GM19099 (cell line): ENCODE results near the gene CHD1.

Experiments
- POLR2A ChIP-seq: IDR thresholded peaks from 3 replicates; pipeline ENCODE4 v1.6.1; 2011; ENCODE audit warnings: low read depth; ENCODE audit not compliant: insufficient read length; ENCODE audit errors: extremely low read depth

The CHD1 gene

GRCh38 chr5:98928873-98929709, at the start of gene CHD1:
TSS of gene CHD1 (minus strand) at chr5:98929007. CDS start at chr5:98926386, 2,621 bp downstream.
- TF ChIP-seq POLR2A: peak; percentile 85

- no peak for TF ChIP-seq POLR2A
Observed at GRCh38 chr5:98978528-98978927, 49.7 kb upstream of the CHD1 start.

- no peak for TF ChIP-seq POLR2A
Observed at GRCh38 chr5:98977723-98978122, 48.9 kb upstream of the CHD1 start.

GRCh38 chr5:98975682-98976407, 47.0 kb upstream of the CHD1 start:
- no peak for TF ChIP-seq POLR2A

GRCh38 chr5:98975223-98975622, 46.4 kb upstream of the CHD1 start:
- no peak for TF ChIP-seq POLR2A

GRCh38 chr5:98969400-98969799, 40.6 kb upstream of the CHD1 start:
- TF ChIP-seq POLR2A: no peak

GRCh38 chr5:98968056-98968564, 39.3 kb upstream of the CHD1 start:
- TF ChIP-seq POLR2A: no peak

- TF ChIP-seq POLR2A: no peak
Observed at GRCh38 chr5:98965226-98965625, 36.4 kb upstream of the CHD1 start.

GRCh38 chr5:98964621-98965020, 35.8 kb upstream of the CHD1 start:
- TF ChIP-seq POLR2A: no peak

GRCh38 chr5:98963019-98963418, 34.2 kb upstream of the CHD1 start:
- TF ChIP-seq POLR2A: no peak

GRCh38 chr5:98962587-98962986, 33.8 kb upstream of the CHD1 start:
- no peak for TF ChIP-seq POLR2A

GRCh38 chr5:98961665-98962344, 33.0 kb upstream of the CHD1 start:
- TF ChIP-seq POLR2A: no peak

GRCh38 chr5:98957307-98957706, 28.5 kb upstream of the CHD1 start:
- no peak for TF ChIP-seq POLR2A

- no peak for TF ChIP-seq POLR2A
Observed at GRCh38 chr5:98954392-98955028, 25.7 kb upstream of the CHD1 start.

- TF ChIP-seq POLR2A: no peak
Observed at GRCh38 chr5:98942847-98943246, 14.0 kb upstream of the CHD1 start.
